Smooth muscle cell (in vitro differentiated cells): Measurements from ENCODE around the gene INPP5D. TPM values are rescaled to one million over a fixed set of nuclear protein-coding genes. Genes with fewer than 3 reads are reported as not detected.

ENCODE experiments used
- DNase-seq: peaks from one replicate; lab custom pipeline; 2025; ENCODE audit not compliant: unreplicated experiment; lab: John Stamatoyannopoulos, UW
- H2AFZ ChIP-seq: fragments of 200-600 bp; sonication (generic); 2 replicates; pipeline ENCODE4 v1.6.0; 2016; ENCODE audit warnings: antibody characterized with exemption, low read depth, mild to moderate bottlenecking
- H3F3A ChIP-seq: fragments of 200-600 bp; sonication (generic); 2 replicates; pipeline ENCODE4 v1.6.0; 2017; ENCODE audit warnings: antibody characterized with exemption, low read depth
- H3K27ac ChIP-seq: fragments of 200-600 bp; sonication (generic); 2 replicates; pipeline ENCODE4 v1.5.1; 2016; ENCODE audit warnings: low read depth, mild to moderate bottlenecking
- H3K27me3 ChIP-seq: fragments of 200-600 bp; sonication (generic); 2 replicates; pipeline ENCODE4 v1.6.1; 2016; ENCODE audit warnings: low read depth, mild to moderate bottlenecking
- H3K36me3 ChIP-seq: fragments of 200-600 bp; sonication (generic); 2 replicates; pipeline ENCODE4 v1.5.1; 2016; ENCODE audit warnings: low read depth
- H3K4me1 ChIP-seq: fragments of 200-600 bp; sonication (generic); 2 replicates; pipeline ENCODE4 v1.5.1; 2016; ENCODE audit warnings: low read depth
- H3K4me2 ChIP-seq: fragments of 200-600 bp; sonication (generic); 2 replicates; pipeline ENCODE4 v1.6.0; 2016; ENCODE audit warnings: mild to moderate bottlenecking
- H3K4me3 ChIP-seq: fragments of 200-600 bp; sonication (generic); 2 replicates; pipeline ENCODE4 v1.5.1; 2016; ENCODE audit warnings: mild to moderate bottlenecking
- H3K79me2 ChIP-seq: fragments of 200-600 bp; sonication (generic); 2 replicates; pipeline ENCODE4 v1.6.0; 2016; ENCODE audit warnings: low read depth, mild to moderate bottlenecking
- H3K9ac ChIP-seq: fragments of 200-600 bp; sonication (generic); 2 replicates; pipeline ENCODE4 v1.6.0; 2016; ENCODE audit warnings: low read depth
- H3K9me3 ChIP-seq: fragments of 200-600 bp; sonication (generic); replicated peaks from 2 replicates; pipeline ENCODE4 v1.5.1; 2016; ENCODE audit warnings: low read depth
- H4K20me1 ChIP-seq: fragments of 200-600 bp; sonication (generic); 2 replicates; pipeline ENCODE4 v1.6.0; 2016; ENCODE audit warnings: low read depth
- CTCF ChIP-seq: fragments of 200-600 bp; sonication (generic); IDR thresholded peaks from 2 replicates; pipeline ENCODE4 v1.5.1; 2017; ENCODE audit warnings: borderline replicate concordance, mild to moderate bottlenecking, antibody characterized with exemption; ENCODE audit not compliant: insufficient read depth, poor library complexity, severe bottlenecking
- whole genome bisulfite sequencing: methylation state at CpG from one replicate; pipeline ENCODE4 v1.1.7; 2016; ENCODE audit warnings: low lambda C conversion rate; 5-methylcytosine and 5-hydroxymethylcytosine counted together
- polyA plus RNA-seq: library from polyadenylated mRNA; unstranded; fragments of >200 nt; fragmentation: Nextera tagmentation; extraction: Ambion mirVana; gene quantifications from 2 replicates; pipeline ENCODE4 v1.2.1, GENCODE V29; 2016
- total RNA-seq: library from RNA; depleted of rRNA; stranded (reverse); fragments of >200 nt; gene quantifications from 2 replicates; pipeline ENCODE4 v1.2.3, GENCODE V29; 2014

The INPP5D gene
- total and polyA plus RNA-seq, 2 experiments from 2014 or later, result 5.6 to 17.8 TPM

- TF ChIP-seq CTCF, result no peak
- no peak overlapping the region for H3K4me3 ChIP-seq
- peaks cover 2% of the 10 kb centered on the region for H3K27me3 ChIP-seq
- no peaks in the 10 kb centered on the region for H3K9me3 ChIP-seq
- H3K9ac ChIP-seq, result no peak overlapping the region
- H2AFZ ChIP-seq, result no peak overlapping the region
- no peaks in the 10 kb centered on the region for H3K79me2 ChIP-seq
- H3F3A ChIP-seq, result no peaks in the 10 kb centered on the region
- WGBS, result 90% methylated on average over 9 of the region's 9 CpGs
- H4K20me1 ChIP-seq, result no peaks in the 10 kb centered on the region
- no peak overlapping the region for H3K4me2 ChIP-seq
- no peaks in the 10 kb centered on the region for H3K36me3 ChIP-seq
- H3K4me1 ChIP-seq, result no peaks in the 10 kb centered on the region
- DNase-seq, result no peak
- H3K27ac ChIP-seq, result no peak overlapping the region
These were observed 32.5 kb downstream of the INPP5D start for GRCh38 chr2:233092432-233093165.

- Histone ChIP-seq H2AFZ (no peak overlapping the region), H3K9ac (no peak overlapping the region), H4K20me1 (no peaks in the 10 kb centered on the region), H3K27me3 (peaks cover 2% of the 10 kb centered on the region), H3K36me3 (no peaks in the 10 kb centered on the region), H3K79me2 (no peaks in the 10 kb centered on the region), H3K4me1 (no peaks in the 10 kb centered on the region), H3K4me2 (no peak overlapping the region), H3F3A (no peaks in the 10 kb centered on the region), H3K27ac (no peak overlapping the region), H3K9me3 (no peaks in the 10 kb centered on the region), H3K4me3 (no peak overlapping the region)
- 97% methylated on average over 1 of the region's 1 CpG for WGBS
- no peak for DNase-seq
- TF ChIP-seq CTCF, result no peak
These were observed 33.0 kb downstream of the INPP5D start for GRCh38 chr2:233093166-233093448.

GRCh38 chr2:233093721-233094120 lies 33.6 kb downstream of the INPP5D start:
- TF ChIP-seq CTCF, result no peak
- peaks cover 2% of the 10 kb centered on the region for H3K27me3 ChIP-seq
- H3K9ac ChIP-seq, result no peak overlapping the region
- H3K9me3 ChIP-seq, result no peaks in the 10 kb centered on the region
- H3F3A ChIP-seq, result no peaks in the 10 kb centered on the region
- 86% methylated on average over 4 of the region's 4 CpGs for WGBS
- no peaks in the 10 kb centered on the region for H3K36me3 ChIP-seq
- no peaks in the 10 kb centered on the region for H4K20me1 ChIP-seq
- H3K27ac ChIP-seq, result no peak overlapping the region
- DNase-seq, result no peak
- no peak overlapping the region for H3K4me3 ChIP-seq
- H3K79me2 ChIP-seq, result no peaks in the 10 kb centered on the region
- no peak overlapping the region for H3K4me2 ChIP-seq
- no peak overlapping the region for H2AFZ ChIP-seq
- no peaks in the 10 kb centered on the region for H3K4me1 ChIP-seq

- Histone ChIP-seq H3K4me2 (no peak overlapping the region), H3K9ac (no peak overlapping the region), H2AFZ (no peak overlapping the region), H4K20me1 (no peaks in the 10 kb centered on the region), H3K4me1 (no peaks in the 10 kb centered on the region), H3K36me3 (no peaks in the 10 kb centered on the region), H3K27me3 (peaks cover 2% of the 10 kb centered on the region), H3K79me2 (no peaks in the 10 kb centered on the region), H3K4me3 (no peak overlapping the region), H3F3A (no peaks in the 10 kb centered on the region), H3K27ac (no peak overlapping the region), H3K9me3 (no peaks in the 10 kb centered on the region)
- no peak for TF ChIP-seq CTCF
- WGBS, result 68% methylated on average over 6 of the region's 6 CpGs
- DNase-seq, result no peak
These were observed 34.5 kb downstream of the INPP5D start for GRCh38 chr2:233094614-233095013.
